Mesodermal cell (in vitro differentiated cells): ENCODE results near the gene PITPNB.

Source experiments
- H3K27ac ChIP-seq: 2 replicates; pipeline ENCODE4 v1.7.0; 2013; ENCODE audit warnings: mild to moderate bottlenecking, low read depth, low read length, moderate library complexity; ENCODE audit not compliant: severe bottlenecking
- H3K36me3 ChIP-seq: 2 replicates; pipeline ENCODE4 v1.7.1; 2013; ENCODE audit warnings: mild to moderate bottlenecking, low read length, moderate library complexity; ENCODE audit not compliant: control insufficient read depth, insufficient read depth
- H3K4me1 ChIP-seq: one replicate; pipeline ENCODE4 v1.7.1; 2013; ENCODE audit warnings: mild to moderate bottlenecking, low read length; ENCODE audit not compliant: insufficient read depth, control insufficient read depth, poor library complexity, severe bottlenecking
- H3K4me3 ChIP-seq: 2 replicates; pipeline ENCODE4 v1.7.0; 2013; ENCODE audit warnings: low read length, control low read depth, mild to moderate bottlenecking; ENCODE audit not compliant: insufficient read depth, poor library complexity, severe bottlenecking; ENCODE audit errors: extremely low read depth
- H3K9me3 ChIP-seq: 2 replicates; pipeline ENCODE4 v1.7.1; 2013; ENCODE audit warnings: mild to moderate bottlenecking, low read length, moderate library complexity; ENCODE audit not compliant: control insufficient read depth
- WGBS, 2 experiments: methylation state at CpG; one replicate each; pipeline ENCODE4 v1.1.5; 2013; ENCODE audit warnings: missing lambda C conversion rate in 2 of 2; ENCODE audit not compliant: insufficient coverage in 2 of 2; 5-methylcytosine and 5-hydroxymethylcytosine counted together

The PITPNB gene

GRCh38 chr22:27868732-27869282 is 50.2 kb downstream of the PITPNB start:
- Histone ChIP-seq H3K9me3 (no peaks in the 10 kb centered on the region), H3K36me3 (peaks cover 56% of the 10 kb centered on the region), H3K4me1 (peaks cover 29% of the 10 kb centered on the region), H3K4me3 (no peak overlapping the region), H3K27ac (no peak overlapping the region)
- 100% methylated on average over 1 of the region's 6 CpGs for WGBS, 2 experiments

GRCh38 chr22:27867953-27868731 is 50.9 kb downstream of the PITPNB start:
- Histone ChIP-seq H3K4me1 (peaks cover 29% of the 10 kb centered on the region), H3K36me3 (peaks cover 55% of the 10 kb centered on the region), H3K9me3 (no peaks in the 10 kb centered on the region), H3K27ac (peak overlapping the region; percentile 25), H3K4me3 (no peak overlapping the region)
- 79 to 89% methylated on average over 3 to 5 of the region's 5 CpGs for WGBS, 2 experiments

- peaks cover 29% of the 10 kb centered on the region for H3K4me1 ChIP-seq
- WGBS, 2 experiments: 62 to 73% methylated on average over 2 of the region's 4 CpGs
- no peak overlapping the region for H3K4me3 ChIP-seq
- H3K9me3 ChIP-seq: no peaks in the 10 kb centered on the region
- peak overlapping the region; percentile 64 for H3K27ac ChIP-seq
- H3K36me3 ChIP-seq: peaks cover 54% of the 10 kb centered on the region
Measured at GRCh38 chr22:27867085-27867952, 51.7 kb downstream of the PITPNB start.

DNA sequence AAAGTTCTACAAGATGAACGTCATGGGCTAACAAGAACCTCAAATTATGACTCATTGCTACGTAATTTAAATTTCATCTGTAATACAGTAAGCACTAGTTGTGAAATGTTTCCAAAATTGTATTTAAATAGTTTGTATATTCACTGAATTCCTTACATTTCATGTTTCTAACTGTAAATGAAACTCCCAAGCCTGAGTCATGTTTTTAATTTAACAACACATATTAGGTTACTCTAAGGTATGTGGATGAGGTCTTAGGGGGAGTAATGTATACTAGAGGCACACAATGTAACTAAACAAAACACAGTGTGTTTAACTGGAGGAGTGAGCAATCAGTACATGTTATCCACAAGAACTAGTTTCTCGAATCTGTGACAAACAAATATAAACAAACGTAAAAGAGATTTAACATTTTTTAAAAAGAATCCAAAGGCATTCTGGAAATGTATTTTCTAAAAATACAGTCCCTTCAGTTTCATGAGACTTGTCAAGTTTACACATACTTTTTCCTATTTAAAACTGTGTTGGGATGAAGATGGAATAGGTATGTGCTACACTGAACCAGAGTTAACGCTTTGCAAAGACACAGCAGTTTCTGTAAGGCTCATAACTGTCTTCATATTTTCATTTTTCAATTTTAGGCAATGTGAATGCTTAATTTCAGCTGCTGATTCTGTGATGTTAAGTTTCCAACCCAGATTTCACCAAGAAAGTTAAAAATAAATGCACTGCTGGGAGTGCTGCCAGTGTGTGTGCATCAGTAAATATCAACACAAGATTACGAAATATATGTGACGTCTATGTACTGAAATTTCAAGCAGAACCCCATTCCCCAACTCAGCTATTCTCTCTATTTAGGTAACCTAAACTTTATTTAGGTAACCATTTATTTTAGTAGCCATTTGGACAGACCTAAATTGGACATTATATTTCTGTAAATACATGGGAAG is 52.6 kb downstream of the PITPNB start:
- 81% methylated on average over 3 of the region's 7 CpGs; no CpG with 5 or more reads in 1 of the 2 experiments for WGBS, 2 experiments
- Histone ChIP-seq H3K27ac (peak overlapping the region; percentile 34), H3K36me3 (peaks cover 53% of the 10 kb centered on the region), H3K9me3 (no peaks in the 10 kb centered on the region), H3K4me1 (peaks cover 29% of the 10 kb centered on the region), H3K4me3 (no peak overlapping the region)

DNA sequence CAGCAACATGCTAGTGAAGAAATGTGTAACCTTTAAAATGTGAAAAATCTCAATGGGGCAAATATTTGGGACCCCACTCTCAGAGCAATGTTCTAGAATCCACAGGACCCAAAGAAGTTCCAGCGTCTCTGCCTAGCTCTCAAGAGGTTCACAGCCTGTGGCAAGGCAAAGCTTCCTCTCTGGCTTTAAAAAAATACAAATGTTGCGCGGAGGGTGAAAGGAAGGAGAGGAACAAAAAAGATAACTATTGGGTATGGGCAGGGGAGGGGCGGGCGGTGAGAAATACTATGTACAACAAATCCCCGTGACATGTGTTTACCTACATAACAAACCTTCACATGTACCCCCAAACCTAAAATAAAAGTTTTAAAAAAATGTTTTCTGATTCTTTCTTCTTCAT is 53.6 kb downstream of the PITPNB start:
- Histone ChIP-seq H3K36me3 (peaks cover 51% of the 10 kb centered on the region), H3K4me1 (peaks cover 29% of the 10 kb centered on the region), H3K9me3 (no peaks in the 10 kb centered on the region), H3K27ac (peak overlapping the region; percentile 41), H3K4me3 (no peak overlapping the region)
- 100% methylated on average over 1 of the region's 6 CpGs; no CpG with 5 or more reads in 1 of the 2 experiments for WGBS, 2 experiments

DNA sequence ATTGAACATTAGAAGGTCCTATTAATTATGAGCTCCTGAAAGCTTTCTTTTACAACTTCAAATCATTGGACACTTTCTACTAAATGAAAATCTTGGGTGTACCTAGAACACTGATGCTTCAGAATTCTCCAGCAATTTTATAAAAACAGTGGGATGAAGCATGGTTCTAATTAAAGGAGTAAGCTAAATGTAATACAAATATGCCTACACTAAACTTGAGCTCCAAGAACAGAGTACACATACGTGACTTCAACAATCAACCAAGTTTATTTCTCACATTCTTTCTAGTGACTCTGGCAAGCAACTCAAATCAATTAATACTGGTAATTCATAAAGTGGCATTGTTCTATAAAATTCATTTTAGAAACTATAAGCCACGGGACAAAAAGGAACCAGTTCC is 55.5 kb downstream of the PITPNB start:
- 83 to 100% methylated on average over 1 of the region's 2 CpGs for WGBS, 2 experiments
- peaks cover 55% of the 10 kb centered on the region for H3K36me3 ChIP-seq
- H3K4me1 ChIP-seq: peaks cover 28% of the 10 kb centered on the region

GRCh38 chr22:27863001-27863400 is 56.1 kb downstream of the PITPNB start:
- H3K4me3 ChIP-seq: no peak overlapping the region
- peaks cover 22% of the 10 kb centered on the region for H3K4me1 ChIP-seq
- H3K9me3 ChIP-seq: no peaks in the 10 kb centered on the region
- peaks cover 61% of the 10 kb centered on the region for H3K36me3 ChIP-seq
- H3K27ac ChIP-seq: peak overlapping the region; percentile 37
- no CpG with 5 or more reads among the region's 1 CpG for whole genome bisulfite sequencing, 2 experiments

More for the DNA sequence above, 55.5 kb downstream of the PITPNB start:
- Histone ChIP-seq H3K27ac (no peak overlapping the region), H3K4me3 (no peak overlapping the region), H3K9me3 (no peaks in the 10 kb centered on the region)

DNA sequence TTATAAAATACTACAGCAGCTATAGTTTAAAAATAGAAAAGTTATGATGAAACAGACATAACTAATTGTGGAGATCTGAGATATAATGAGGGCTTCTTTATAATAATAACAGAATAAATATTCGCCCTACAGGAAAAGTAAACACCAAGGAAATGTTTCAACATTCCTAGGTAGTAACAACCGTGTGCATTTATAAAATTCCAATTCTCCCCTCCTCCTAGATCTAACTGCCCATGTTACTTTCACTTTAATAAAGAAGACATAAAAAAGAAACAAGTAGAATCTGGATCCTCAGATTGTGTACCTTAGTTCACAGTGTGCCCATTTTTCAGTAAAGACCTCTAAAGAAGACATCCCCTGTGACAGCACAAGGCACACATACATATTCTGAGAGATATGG is 59.7 kb downstream of the PITPNB start:
- peaks cover 89% of the 10 kb centered on the region for H3K36me3 ChIP-seq
- H3K27ac ChIP-seq: no peak overlapping the region

GRCh38 chr22:27858626-27859025 is 60.4 kb downstream of the PITPNB start:
- H3K27ac ChIP-seq: no peak overlapping the region
- H3K4me3 ChIP-seq: no peak overlapping the region
- H3K4me1 ChIP-seq: no peaks in the 10 kb centered on the region
- H3K36me3 ChIP-seq: peaks cover 92% of the 10 kb centered on the region
- H3K9me3 ChIP-seq: no peaks in the 10 kb centered on the region
- WGBS, 2 experiments: 100% methylated on average over 1 of the region's 1 CpG; no CpG with 5 or more reads in 1 of the 2 experiments

More for the DNA sequence above, 59.7 kb downstream of the PITPNB start:
- no peak overlapping the region for H3K4me3 ChIP-seq
- WGBS, 2 experiments: 100% methylated on average over 1 of the region's 2 CpGs; no CpG with 5 or more reads in 1 of the 2 experiments
- H3K4me1 ChIP-seq: no peaks in the 10 kb centered on the region
- H3K9me3 ChIP-seq: no peaks in the 10 kb centered on the region

GRCh38 chr22:27857443-27857842 is 61.6 kb downstream of the PITPNB start:
- no peak overlapping the region for H3K4me3 ChIP-seq
- no peaks in the 10 kb centered on the region for H3K9me3 ChIP-seq
- peaks cover 90% of the 10 kb centered on the region for H3K36me3 ChIP-seq
- no peak overlapping the region for H3K27ac ChIP-seq
- WGBS, 2 experiments: 72 to 79% methylated on average over 5 of the region's 6 CpGs
- peaks cover 6% of the 10 kb centered on the region for H3K4me1 ChIP-seq
